Muscle of back (tissue), 10 donors: ENCODE results near the gene ADAM20. TPM values are rescaled to one million over a fixed set of nuclear protein-coding genes. Genes with fewer than 3 reads are reported as not detected.

Experiments
- polyA plus RNA-seq, 10 donors: library from polyadenylated mRNA; unstranded; fragments of 120-200 nt; gene quantifications; one replicate each; pipeline ENCODE4 v1.2.1, GENCODE V29; 2013; ENCODE audit not compliant: insufficient read length in 10 of 10

ADAM20 gene
- polyA plus RNA-seq, 10 donors, result 0.07 to 0.22 (median 0.13) TPM; not detected in 4

Other genes with a start within 250 kb of the ADAM20 start
- 10 to 100 TPM; 50.3 to 69.3 (median 58.8) TPM for gene COX16, start 175.3 kb downstream of the ADAM20 start, polyA plus RNA-seq
- 10 to 100 TPM; 22.8 to 31.5 (median 24.4) TPM for gene SYNJ2BP, start 117.9 kb downstream of the ADAM20 start, polyA plus RNA-seq
- under 1 TPM; 0.08 to 0.60 (median 0.27) TPM for gene ADAM21, start 82.8 kb downstream of the ADAM20 start, polyA plus RNA-seq
- 10 to 100 TPM; 25.4 to 38.4 (median 30.6) TPM for gene MED6, start 65.7 kb upstream of the ADAM20 start, polyA plus RNA-seq
- gene TTC9, start 106.9 kb upstream of the ADAM20 start, polyA plus RNA-seq, result 10 to 100 TPM in 2 of 10 donors, 1 to 10 TPM in 8; 4.7 to 12.9 (median 8.4) TPM